ENCODE measurements around the gene KCTD5.
A peak's percentile ranks its signal among the peaks of the same experiment; 100 is the strongest.
"Not testable (repeated sequence)": the region's sequence is repeated elsewhere in the genome, so short reads cannot be mapped to it uniquely, and the experiment has no call there.

KCTD5 gene

GRCh38 chr16:2682209-2683021 lies at the start of gene KCTD5:
Gene KCTD5, plus strand, starts transcription at chr16:2682523. Its CDS starts 26 bp downstream, at chr16:2682549.
- peaks cover 2% of the 10 kb centered on the region for H3K27me3 Mint-ChIP-seq (ENCODE audit: low read depth, poor library complexity)
- TF ChIP-seq CTCF (IDR thresholded peaks at IDR 0.05): no peak
- peaks cover 24% of the 10 kb centered on the region for H3K4me1 Mint-ChIP-seq
- H3K36me3 Mint-ChIP-seq (ENCODE audit: low read depth): peaks cover 3% of the 10 kb centered on the region
- peak within 1 kb of the TSS; percentile 98 for H3K27ac Mint-ChIP-seq
- DNase-seq: peak; percentile 96
- no peaks in the 10 kb centered on the region for H3K9me3 Mint-ChIP-seq
- H3K4me3 Mint-ChIP-seq: peak within 1 kb of the TSS; percentile 94

- not testable (repeated sequence) for H3K4me1 Mint-ChIP-seq; H3K36me3 Mint-ChIP-seq (ENCODE audit: low read depth); H3K27me3 Mint-ChIP-seq (ENCODE audit: low read depth, poor library complexity); H3K4me3 Mint-ChIP-seq; H3K9me3 Mint-ChIP-seq; H3K27ac Mint-ChIP-seq
- DNase-seq: peak; percentile 39
Measured at GRCh38 chr16:2639071-2639721, 43.1 kb upstream of the KCTD5 start.

- not testable (repeated sequence) for H3K4me3 Mint-ChIP-seq; H3K4me1 Mint-ChIP-seq; H3K27ac Mint-ChIP-seq; H3K36me3 Mint-ChIP-seq (ENCODE audit: low read depth); H3K9me3 Mint-ChIP-seq; H3K27me3 Mint-ChIP-seq (ENCODE audit: low read depth, poor library complexity); DNase-seq
Measured at GRCh38 chr16:2639722-2640072, 42.6 kb upstream of the KCTD5 start.

- H3K9me3 Mint-ChIP-seq; H3K4me3 Mint-ChIP-seq; H3K27me3 Mint-ChIP-seq (ENCODE audit: low read depth, poor library complexity): not testable (repeated sequence)
Measured at GRCh38 chr16:2642561-2642960, 39.8 kb upstream of the KCTD5 start.

GRCh38 chr16:2644754-2645453 lies 37.4 kb upstream of the KCTD5 start:
- H3K27ac Mint-ChIP-seq; H3K9me3 Mint-ChIP-seq; H3K36me3 Mint-ChIP-seq (ENCODE audit: low read depth); DNase-seq; H3K4me3 Mint-ChIP-seq; H3K4me1 Mint-ChIP-seq; H3K27me3 Mint-ChIP-seq (ENCODE audit: low read depth, poor library complexity): not testable (repeated sequence)

More at GRCh38 chr16:2642561-2642960, 39.8 kb upstream of the KCTD5 start:
- H3K4me1 Mint-ChIP-seq; DNase-seq; H3K36me3 Mint-ChIP-seq (ENCODE audit: low read depth); H3K27ac Mint-ChIP-seq: not testable (repeated sequence)

- not testable (repeated sequence) for H3K4me3 Mint-ChIP-seq
Measured at GRCh38 chr16:2651268-2651871, 31.0 kb upstream of the KCTD5 start.

GRCh38 chr16:2653915-2654314 lies 28.4 kb upstream of the KCTD5 start:
- DNase-seq; H3K27me3 Mint-ChIP-seq (ENCODE audit: low read depth, poor library complexity); H3K27ac Mint-ChIP-seq; H3K4me3 Mint-ChIP-seq; H3K4me1 Mint-ChIP-seq; H3K36me3 Mint-ChIP-seq (ENCODE audit: low read depth); H3K9me3 Mint-ChIP-seq: not testable (repeated sequence)

More at GRCh38 chr16:2651268-2651871, 31.0 kb upstream of the KCTD5 start:
- H3K27ac Mint-ChIP-seq; H3K36me3 Mint-ChIP-seq (ENCODE audit: low read depth); H3K27me3 Mint-ChIP-seq (ENCODE audit: low read depth, poor library complexity); H3K4me1 Mint-ChIP-seq; H3K9me3 Mint-ChIP-seq; DNase-seq: not testable (repeated sequence)

- not testable (repeated sequence) for H3K27ac Mint-ChIP-seq; DNase-seq; H3K36me3 Mint-ChIP-seq (ENCODE audit: low read depth)
Measured at GRCh38 chr16:2654949-2655348, 27.4 kb upstream of the KCTD5 start.

GRCh38 chr16:2656985-2657384 lies 25.3 kb upstream of the KCTD5 start:
- no peak overlapping the region for H3K27ac Mint-ChIP-seq
- peaks cover 5% of the 10 kb centered on the region for H3K27me3 Mint-ChIP-seq (ENCODE audit: low read depth, poor library complexity)
- H3K4me1 Mint-ChIP-seq: peaks cover 25% of the 10 kb centered on the region
- no peak for TF ChIP-seq CTCF (IDR thresholded peaks at IDR 0.05)
- H3K36me3 Mint-ChIP-seq (ENCODE audit: low read depth): peaks cover 16% of the 10 kb centered on the region
- no peak overlapping the region for H3K4me3 Mint-ChIP-seq
- H3K9me3 Mint-ChIP-seq: peaks cover 10% of the 10 kb centered on the region
- DNase-seq: no peak

More at GRCh38 chr16:2654949-2655348, 27.4 kb upstream of the KCTD5 start:
- H3K27me3 Mint-ChIP-seq (ENCODE audit: low read depth, poor library complexity); H3K9me3 Mint-ChIP-seq; H3K4me3 Mint-ChIP-seq: not testable (repeated sequence)
- peaks cover 15% of the 10 kb centered on the region for H3K4me1 Mint-ChIP-seq

GRCh38 chr16:2657803-2658202 lies 24.5 kb upstream of the KCTD5 start:
- H3K9me3 Mint-ChIP-seq; H3K27ac Mint-ChIP-seq; H3K27me3 Mint-ChIP-seq (ENCODE audit: low read depth, poor library complexity); DNase-seq; H3K4me3 Mint-ChIP-seq: not testable (repeated sequence)
- Mint-ChIP-seq H3K4me1 (peaks cover 33% of the 10 kb centered on the region), H3K36me3 (ENCODE audit: low read depth) (peaks cover 16% of the 10 kb centered on the region)

GRCh38 chr16:2659560-2659959 lies 22.8 kb upstream of the KCTD5 start:
- peaks cover 51% of the 10 kb centered on the region for H3K4me1 Mint-ChIP-seq
- not testable (repeated sequence) for H3K27ac Mint-ChIP-seq; DNase-seq; H3K9me3 Mint-ChIP-seq; H3K27me3 Mint-ChIP-seq (ENCODE audit: low read depth, poor library complexity); H3K4me3 Mint-ChIP-seq
- H3K36me3 Mint-ChIP-seq (ENCODE audit: low read depth): peaks cover 16% of the 10 kb centered on the region

All from nephron progenitor cell (in vitro differentiated cells).